ENCODE results near the gene FBXW11. TPM values are rescaled to one million over a fixed set of nuclear protein-coding genes. Genes with fewer than 3 reads are reported as not detected.

The FBXW11 gene
- total and polyA plus RNA-seq, 4 donors = 7.6 to 87.5 (median 35.2) TPM

- no peaks in the 10 kb centered on the region for H3K4me1 ChIP-seq (ENCODE audit: control insufficient read depth in 5 of 5, insufficient read depth in 5 of 5, low read length in 5 of 5)
- no peak for TF ChIP-seq CTCF (IDR thresholded peaks at IDR 0.05; ENCODE audit: control extremely low read depth, extremely low read depth)
- DNase-seq = no peak
- no peaks in the 10 kb centered on the region for H3K27me3 ChIP-seq (ENCODE audit: control insufficient read depth in 3 of 3, insufficient read depth in 3 of 3, low read length in 2 of 3)
- H3K27ac ChIP-seq (ENCODE audit: low read depth in 1 of 2, low read length in 1 of 2) = no peak overlapping the region
- peaks cover 0 to 6% (median 1%) of the 10 kb centered on the region in 4 donors for H3K9me3 ChIP-seq (ENCODE audit: control insufficient read depth in 4 of 4, insufficient read depth in 3 of 4, low read length in 3 of 4)
- 94 to 97% methylated on average over 3 of the region's 3 CpGs for WGBS, 2 donors
- H3K36me3 ChIP-seq (ENCODE audit: control insufficient read depth in 4 of 4, insufficient read depth in 4 of 4, low read length in 4 of 4) = no peaks in the 10 kb centered on the region
- H3K9ac ChIP-seq (ENCODE audit: insufficient read depth in 1 of 2, low read length in 2 of 2) = no peak overlapping the region
- ATAC-seq (ENCODE audit: insufficient read depth, low FRiP score) = no peak
- no peak overlapping the region for H3K4me3 ChIP-seq
Measured at GRCh38 chr5:171825051-171825450, 181.4 kb downstream of the FBXW11 start.

- ATAC-seq (ENCODE audit: insufficient read depth, low FRiP score) (no peak), DNase-seq (no peak)
- no peak overlapping the region for H3K27ac ChIP-seq (ENCODE audit: low read depth in 1 of 2, low read length in 1 of 2)
- TF ChIP-seq CTCF (IDR thresholded peaks at IDR 0.05; ENCODE audit: control extremely low read depth, extremely low read depth) = no peak
- 74 to 83% methylated on average over 5 of the region's 5 CpGs for WGBS, 2 donors
- no peaks in the 10 kb centered on the region for H3K27me3 ChIP-seq (ENCODE audit: control insufficient read depth in 3 of 3, insufficient read depth in 3 of 3, low read length in 2 of 3)
- H3K4me1 ChIP-seq (ENCODE audit: control insufficient read depth in 5 of 5, insufficient read depth in 5 of 5, low read length in 5 of 5) = no peaks in the 10 kb centered on the region
- no peak overlapping the region for H3K9ac ChIP-seq (ENCODE audit: insufficient read depth in 1 of 2, low read length in 2 of 2)
- H3K9me3 ChIP-seq (ENCODE audit: control insufficient read depth in 4 of 4, insufficient read depth in 3 of 4, low read length in 3 of 4) = peaks cover 0 to 6% (median 0%) of the 10 kb centered on the region in 4 donors
- H3K36me3 ChIP-seq (ENCODE audit: control insufficient read depth in 4 of 4, insufficient read depth in 4 of 4, low read length in 4 of 4) = no peaks in the 10 kb centered on the region
- H3K4me3 ChIP-seq = no peak overlapping the region
Measured at GRCh38 chr5:171823269-171823668, 183.2 kb downstream of the FBXW11 start.

- no peaks in the 10 kb centered on the region for H3K27me3 ChIP-seq (ENCODE audit: control insufficient read depth in 3 of 3, insufficient read depth in 3 of 3, low read length in 2 of 3)
- no peak overlapping the region for H3K27ac ChIP-seq (ENCODE audit: low read depth in 1 of 2, low read length in 1 of 2)
- H3K4me1 ChIP-seq (ENCODE audit: control insufficient read depth in 5 of 5, insufficient read depth in 5 of 5, low read length in 5 of 5) = no peaks in the 10 kb centered on the region
- H3K9me3 ChIP-seq (ENCODE audit: control insufficient read depth in 4 of 4, insufficient read depth in 3 of 4, low read length in 3 of 4) = peaks cover 0 to 6% (median 0%) of the 10 kb centered on the region in 4 donors
- H3K9ac ChIP-seq (ENCODE audit: insufficient read depth in 1 of 2, low read length in 2 of 2) = no peak overlapping the region
- 83 to 89% methylated on average over 4 of the region's 4 CpGs for WGBS, 2 donors
- H3K4me3 ChIP-seq = no peak overlapping the region
- ATAC-seq (ENCODE audit: insufficient read depth, low FRiP score) (no peak), DNase-seq (no peak)
- TF ChIP-seq CTCF (IDR thresholded peaks at IDR 0.05; ENCODE audit: control extremely low read depth, extremely low read depth) = no peak
- no peaks in the 10 kb centered on the region for H3K36me3 ChIP-seq (ENCODE audit: control insufficient read depth in 4 of 4, insufficient read depth in 4 of 4, low read length in 4 of 4)
Measured at GRCh38 chr5:171821286-171821685, 185.2 kb downstream of the FBXW11 start.

GRCh38 chr5:171820561-171820960 lies 185.9 kb downstream of the FBXW11 start:
- no peak for TF ChIP-seq CTCF (IDR thresholded peaks at IDR 0.05; ENCODE audit: control extremely low read depth, extremely low read depth)
- no peak overlapping the region for H3K27ac ChIP-seq (ENCODE audit: low read depth in 1 of 2, low read length in 1 of 2)
- no peaks in the 10 kb centered on the region for H3K27me3 ChIP-seq (ENCODE audit: control insufficient read depth in 3 of 3, insufficient read depth in 3 of 3, low read length in 2 of 3)
- no peak overlapping the region for H3K4me3 ChIP-seq
- no peaks in the 10 kb centered on the region for H3K36me3 ChIP-seq (ENCODE audit: control insufficient read depth in 4 of 4, insufficient read depth in 4 of 4, low read length in 4 of 4)
- H3K9me3 ChIP-seq (ENCODE audit: control insufficient read depth in 4 of 4, insufficient read depth in 3 of 4, low read length in 3 of 4) = peaks cover 0 to 6% (median 0%) of the 10 kb centered on the region in 4 donors
- WGBS, 2 donors = 88 to 92% methylated on average over 11 of the region's 11 CpGs
- H3K4me1 ChIP-seq (ENCODE audit: control insufficient read depth in 5 of 5, insufficient read depth in 5 of 5, low read length in 5 of 5) = no peaks in the 10 kb centered on the region
- H3K9ac ChIP-seq (ENCODE audit: insufficient read depth in 1 of 2, low read length in 2 of 2) = no peak overlapping the region
- DNase-seq (no peak), ATAC-seq (ENCODE audit: insufficient read depth, low FRiP score) (no peak)
